ENCODE results near the gene KRTAP13-4.

GRCh38 chr21:30426731-30427130, 3.3 kb upstream of the KRTAP13-4 start:
- TF ChIP-seq POLR2A (IDR thresholded peaks at IDR 0.05; ENCODE audit: control extremely low read depth in 1 of 2, low read depth in 2 of 2, low read length in 2 of 2): no peak
- TF ChIP-seq SIN3A (conservative IDR thresholded peaks at IDR 0.05 in 1 of 2, IDR thresholded peaks at IDR 0.05 in 1 of 2; ENCODE audit: low read depth in 1 of 2, low read length in 2 of 2): no peak
- TF ChIP-seq, protein P1, sequence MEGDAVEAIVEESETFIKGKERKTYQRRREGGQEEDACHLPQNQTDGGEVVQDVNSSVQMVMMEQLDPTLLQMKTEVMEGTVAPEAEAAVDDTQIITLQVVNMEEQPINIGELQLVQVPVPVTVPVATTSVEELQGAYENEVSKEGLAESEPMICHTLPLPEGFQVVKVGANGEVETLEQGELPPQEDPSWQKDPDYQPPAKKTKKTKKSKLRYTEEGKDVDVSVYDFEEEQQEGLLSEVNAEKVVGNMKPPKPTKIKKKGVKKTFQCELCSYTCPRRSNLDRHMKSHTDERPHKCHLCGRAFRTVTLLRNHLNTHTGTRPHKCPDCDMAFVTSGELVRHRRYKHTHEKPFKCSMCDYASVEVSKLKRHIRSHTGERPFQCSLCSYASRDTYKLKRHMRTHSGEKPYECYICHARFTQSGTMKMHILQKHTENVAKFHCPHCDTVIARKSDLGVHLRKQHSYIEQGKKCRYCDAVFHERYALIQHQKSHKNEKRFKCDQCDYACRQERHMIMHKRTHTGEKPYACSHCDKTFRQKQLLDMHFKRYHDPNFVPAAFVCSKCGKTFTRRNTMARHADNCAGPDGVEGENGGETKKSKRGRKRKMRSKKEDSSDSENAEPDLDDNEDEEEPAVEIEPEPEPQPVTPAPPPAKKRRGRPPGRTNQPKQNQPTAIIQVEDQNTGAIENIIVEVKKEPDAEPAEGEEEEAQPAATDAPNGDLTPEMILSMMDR (IDR thresholded peaks at IDR 0.05; ENCODE audit: control extremely low read depth in 1 of 3, insufficient read depth in 1 of 3, low read depth in 1 of 3, low read length in 3 of 3): no peak
- TF ChIP-seq EZH2 (IDR thresholded peaks at IDR 0.05; ENCODE audit: low read depth, low read length, severe bottlenecking): no peak
- no peak for TF ChIP-seq GTF2F1 (IDR thresholded peaks at IDR 0.05; ENCODE audit: borderline replicate concordance, low read depth, low read length)
- TF ChIP-seq SIX5 (IDR thresholded peaks at IDR 0.05; ENCODE audit: low read depth, low read length): no peak
- TF ChIP-seq SP1 (IDR thresholded peaks at IDR 0.05; ENCODE audit: low read depth, low read length): peak; percentile 58; the same call in 1 of the 2 replicates

All from H1 (cell line).